Activated B cell treated with CpG ODN at 0.5 μM for 24 hours (primary cell): ENCODE measurements around the gene AASDH. TPM values are rescaled to one million over a fixed set of nuclear protein-coding genes. Genes with fewer than 3 reads are reported as not detected.

Experiments
- ATAC-seq: fragments of 200-7000 bp; cut with Tn5 transposase; one replicate; pipeline ENCODE4 v1.10.0; 2021; ENCODE audit warnings: low read depth, mild to moderate bottlenecking, moderate library complexity
- CTCF ChIA-PET: fragments of 350-600 bp; sonication (Branson Sonifier 250); formaldehyde crosslinking; loops from one replicate; lab custom pipeline; 2021; ENCODE audit warnings: antibody characterized with exemption; lab: Charles Lee
- POLR2A ChIA-PET: fragments of 350-600 bp; sonication (Branson Sonifier 250); formaldehyde crosslinking; loops from one replicate; lab custom pipeline; 2021; ENCODE audit warnings: antibody characterized with exemption; lab: Charles Lee
- DNase-seq: peaks from one replicate; pipeline ENCODE4 v3.0.0; 2022
- H3K27ac Mint-ChIP-seq: one replicate; pipeline ENCODE4 v1.8.0; 2020; ENCODE audit warnings: mixed read lengths
- H3K27me3 Mint-ChIP-seq: one replicate; pipeline ENCODE4 v1.8.0; 2021; ENCODE audit warnings: mixed read lengths
- H3K36me3 Mint-ChIP-seq: one replicate; pipeline ENCODE4 v1.8.0; 2021; ENCODE audit warnings: low read depth, mixed read lengths
- H3K4me1 Mint-ChIP-seq: one replicate; pipeline ENCODE4 v1.8.0; 2021; ENCODE audit warnings: mixed read lengths
- H3K4me3 Mint-ChIP-seq: one replicate; pipeline ENCODE4 v1.8.0; 2020; ENCODE audit warnings: mild to moderate bottlenecking, mixed read lengths
- H3K9me3 Mint-ChIP-seq: one replicate; pipeline ENCODE4 v1.8.0; 2020; ENCODE audit warnings: mixed read lengths
- intact Hi-C: fragments of 100-400 bp; cut with micrococcal nuclease; formaldehyde crosslinking; loops from one replicate; pipeline ENCODE4 v1.15.1; 2024
- total RNA-seq: library from RNA; stranded (reverse); gene quantifications from 2 replicates; pipeline ENCODE4 v1.2.3, GENCODE V29; 2022
- TF ChIP-seq, protein P1 (sequence below): fragments of 200-600 bp; IDR thresholded peaks from one replicate; pipeline ENCODE4 v1.8.0; 2022; ENCODE audit warnings: antibody characterized with exemption, mild to moderate bottlenecking

The AASDH gene
- total RNA-seq, 1 donor from 2014 or later = 12.8 TPM

DNA sequence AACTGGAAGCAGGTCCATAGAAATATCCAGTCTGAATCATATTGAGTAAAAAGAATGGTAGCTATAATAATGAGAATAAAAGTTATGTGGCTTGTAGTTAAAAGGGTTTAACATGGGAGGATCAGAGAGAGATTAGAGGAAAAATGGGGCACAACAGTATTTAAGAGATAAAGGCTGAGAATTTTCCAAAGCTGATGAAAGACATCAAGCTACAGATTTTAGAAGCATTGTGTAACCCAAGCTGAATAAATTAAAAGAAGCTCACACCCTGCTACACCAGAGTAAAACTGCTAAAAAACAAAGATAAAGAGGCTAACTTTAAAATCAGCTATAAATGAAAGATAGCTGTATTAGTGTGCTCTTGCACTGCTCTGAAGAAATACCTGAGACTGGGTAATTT, 94.2 kb downstream of the AASDH start:
- TF ChIP-seq, protein P1, sequence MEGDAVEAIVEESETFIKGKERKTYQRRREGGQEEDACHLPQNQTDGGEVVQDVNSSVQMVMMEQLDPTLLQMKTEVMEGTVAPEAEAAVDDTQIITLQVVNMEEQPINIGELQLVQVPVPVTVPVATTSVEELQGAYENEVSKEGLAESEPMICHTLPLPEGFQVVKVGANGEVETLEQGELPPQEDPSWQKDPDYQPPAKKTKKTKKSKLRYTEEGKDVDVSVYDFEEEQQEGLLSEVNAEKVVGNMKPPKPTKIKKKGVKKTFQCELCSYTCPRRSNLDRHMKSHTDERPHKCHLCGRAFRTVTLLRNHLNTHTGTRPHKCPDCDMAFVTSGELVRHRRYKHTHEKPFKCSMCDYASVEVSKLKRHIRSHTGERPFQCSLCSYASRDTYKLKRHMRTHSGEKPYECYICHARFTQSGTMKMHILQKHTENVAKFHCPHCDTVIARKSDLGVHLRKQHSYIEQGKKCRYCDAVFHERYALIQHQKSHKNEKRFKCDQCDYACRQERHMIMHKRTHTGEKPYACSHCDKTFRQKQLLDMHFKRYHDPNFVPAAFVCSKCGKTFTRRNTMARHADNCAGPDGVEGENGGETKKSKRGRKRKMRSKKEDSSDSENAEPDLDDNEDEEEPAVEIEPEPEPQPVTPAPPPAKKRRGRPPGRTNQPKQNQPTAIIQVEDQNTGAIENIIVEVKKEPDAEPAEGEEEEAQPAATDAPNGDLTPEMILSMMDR = no peak
- no peak for DNase-seq

DNA sequence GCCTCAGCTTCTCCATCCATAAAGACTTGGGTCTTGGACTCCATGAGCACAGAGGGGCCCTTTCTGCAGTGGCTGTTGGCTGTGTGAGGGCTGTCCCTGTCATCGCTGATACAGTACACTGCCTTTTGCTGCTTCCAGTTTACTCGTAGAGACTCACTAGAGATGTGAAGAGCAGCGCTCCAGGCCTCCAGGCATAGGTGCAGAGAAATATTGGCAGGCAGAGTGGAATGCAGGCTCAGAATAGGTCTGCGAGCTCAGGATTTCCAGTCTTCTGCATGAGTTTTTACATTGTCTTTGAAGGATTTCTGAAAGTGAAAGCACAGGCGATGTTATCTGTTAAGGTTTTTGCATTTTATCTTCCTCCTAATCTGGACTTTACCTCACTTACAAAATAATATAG, 97.4 kb downstream of the AASDH start:
- TF ChIP-seq, protein P1 = no peak
- H3K4me1 Mint-ChIP-seq = peaks cover 5% of the 10 kb centered on the region
- intact Hi-C loops = no loop called here
- no peak for ATAC-seq
- no peak overlapping the region for H3K27ac Mint-ChIP-seq
- H3K9me3 Mint-ChIP-seq = peaks cover under 1% of the 10 kb centered on the region
- ChIA-PET POLR2A (interaction anchor here (0.7 kb wide), 1 partner anchor 1292 kb away, joined by 4 read pairs; no protein-coding TSS in a partner anchor), CTCF (no interaction called here)
- no peak overlapping the region for H3K4me3 Mint-ChIP-seq
- no peak for DNase-seq
- no peaks in the 10 kb centered on the region for H3K36me3 Mint-ChIP-seq
- H3K27me3 Mint-ChIP-seq = no peaks in the 10 kb centered on the region

More for the DNA sequence above, 94.2 kb downstream of the AASDH start:
- Mint-ChIP-seq H3K4me3 (no peak overlapping the region), H3K36me3 (no peaks in the 10 kb centered on the region), H3K9me3 (no peaks in the 10 kb centered on the region), H3K27ac (no peak overlapping the region), H3K4me1 (peaks cover 5% of the 10 kb centered on the region), H3K27me3 (no peaks in the 10 kb centered on the region)
- ChIA-PET POLR2A (no interaction called here), CTCF (no interaction called here)
- no peak for ATAC-seq
- intact Hi-C loops = no loop called here

DNA sequence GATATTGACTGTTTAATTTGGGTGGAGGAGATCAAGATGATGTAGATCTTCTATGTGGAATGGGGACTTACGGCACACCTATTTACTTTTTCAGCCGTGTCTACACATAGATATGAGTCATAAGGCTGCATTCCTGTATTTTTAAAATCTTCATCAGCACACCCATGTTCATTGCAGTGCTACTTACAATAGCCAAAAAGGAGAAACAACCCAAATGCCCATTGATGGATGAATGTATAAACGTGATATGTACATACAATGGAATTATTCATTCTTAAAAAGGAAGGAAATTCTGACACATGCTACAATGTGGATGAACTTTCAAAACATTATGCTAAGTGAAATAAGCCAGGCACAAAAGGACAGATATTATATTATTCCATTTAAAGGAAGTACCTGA, 98.6 kb downstream of the AASDH start:
- POLR2A ChIA-PET = no interaction called here
- DNase-seq = no peak
- CTCF ChIA-PET = no interaction called here
- TF ChIP-seq, protein P1 = no peak
- ATAC-seq = no peak
- Mint-ChIP-seq H3K9me3 (peaks cover 3% of the 10 kb centered on the region), H3K27ac (no peak overlapping the region), H3K4me1 (peaks cover 5% of the 10 kb centered on the region), H3K36me3 (no peaks in the 10 kb centered on the region), H3K4me3 (no peak overlapping the region), H3K27me3 (no peaks in the 10 kb centered on the region)
- intact Hi-C loops = no loop called here

Other genes with a start within 250 kb of the AASDH start
- gene PPAT, start 48.1 kb upstream of the AASDH start, total RNA-seq = 11.7 and 12.9 TPM in 2 replicates
- gene PAICS, start 48.8 kb upstream of the AASDH start, total RNA-seq = 81.8 and 85.7 TPM in 2 replicates
- gene SRP72, start 80.1 kb upstream of the AASDH start, total RNA-seq = 139 TPM in 2 replicates
- gene ARL9, start 118.3 kb upstream of the AASDH start, total RNA-seq = 0.22 TPM in 1 of 2 replicates, not detected in the other